ENCODE measurements around the gene LRP2. TPM values are rescaled to one million over a fixed set of nuclear protein-coding genes. Genes with fewer than 3 reads are reported as not detected.

Gene LRP2
- total RNA-seq, 1 experiment from 2014 or later: not detected

- H2AFZ ChIP-seq (ENCODE audit: low read length): no peak overlapping the region
- H3K27ac ChIP-seq (ENCODE audit: low read length): no peak overlapping the region
- no peaks in the 10 kb centered on the region for H3K9me2 ChIP-seq (replicated peaks; ENCODE audit: insufficient read depth, low read length)
- H3K4me3 ChIP-seq (ENCODE audit: low read length): no peak overlapping the region
- no peak overlapping the region for H3K9ac ChIP-seq (ENCODE audit: low read length)
- H3K4me2 ChIP-seq (ENCODE audit: low read depth, low read length, poor library complexity, severe bottlenecking): no peak overlapping the region
- H3K27me3 ChIP-seq (ENCODE audit: low read length): no peaks in the 10 kb centered on the region
- no peaks in the 10 kb centered on the region for H3K79me2 ChIP-seq (ENCODE audit: low read length)
- DNase-seq: no peak
- H3K4me1 ChIP-seq (ENCODE audit: low read length): peaks cover 26% of the 10 kb centered on the region
- no peaks in the 10 kb centered on the region for H3K36me3 ChIP-seq (ENCODE audit: insufficient read depth, low read length)
- no peaks in the 10 kb centered on the region for H4K20me1 ChIP-seq (ENCODE audit: insufficient read depth, low read depth, low read length)
- no peaks in the 10 kb centered on the region for H3K9me3 ChIP-seq (ENCODE audit: low read length)
These were observed 1.2 kb downstream of the LRP2 start for GRCh38 chr2:169360984-169361705.

- H3K4me3 ChIP-seq (ENCODE audit: low read length): no peak overlapping the region
- H3K79me2 ChIP-seq (ENCODE audit: low read length): no peaks in the 10 kb centered on the region
- no peak overlapping the region for H3K4me2 ChIP-seq (ENCODE audit: low read depth, low read length, poor library complexity, severe bottlenecking)
- no peaks in the 10 kb centered on the region for H4K20me1 ChIP-seq (ENCODE audit: insufficient read depth, low read depth, low read length)
- no peak overlapping the region for H2AFZ ChIP-seq (ENCODE audit: low read length)
- H3K27me3 ChIP-seq (ENCODE audit: low read length): no peaks in the 10 kb centered on the region
- no peak overlapping the region for H3K27ac ChIP-seq (ENCODE audit: low read length)
- H3K9me2 ChIP-seq (replicated peaks; ENCODE audit: insufficient read depth, low read length): no peaks in the 10 kb centered on the region
- DNase-seq: no peak
- peaks cover 4% of the 10 kb centered on the region for H3K4me1 ChIP-seq (ENCODE audit: low read length)
- H3K36me3 ChIP-seq (ENCODE audit: insufficient read depth, low read length): no peaks in the 10 kb centered on the region
- H3K9ac ChIP-seq (ENCODE audit: low read length): no peak overlapping the region
- no peaks in the 10 kb centered on the region for H3K9me3 ChIP-seq (ENCODE audit: low read length)
These were observed 4.3 kb downstream of the LRP2 start for GRCh38 chr2:169358016-169358415.

GRCh38 chr2:169354244-169354643, 8.1 kb downstream of the LRP2 start:
- no peak overlapping the region for H3K9ac ChIP-seq (ENCODE audit: low read length)
- no peak overlapping the region for H2AFZ ChIP-seq (ENCODE audit: low read length)
- H3K9me2 ChIP-seq (replicated peaks; ENCODE audit: insufficient read depth, low read length): no peaks in the 10 kb centered on the region
- H3K27me3 ChIP-seq (ENCODE audit: low read length): no peaks in the 10 kb centered on the region
- no peaks in the 10 kb centered on the region for H3K79me2 ChIP-seq (ENCODE audit: low read length)
- no peak for DNase-seq
- H3K36me3 ChIP-seq (ENCODE audit: insufficient read depth, low read length): no peaks in the 10 kb centered on the region
- no peak overlapping the region for H3K27ac ChIP-seq (ENCODE audit: low read length)
- no peak overlapping the region for H3K4me2 ChIP-seq (ENCODE audit: low read depth, low read length, poor library complexity, severe bottlenecking)
- no peak overlapping the region for H3K4me3 ChIP-seq (ENCODE audit: low read length)
- H4K20me1 ChIP-seq (ENCODE audit: insufficient read depth, low read depth, low read length): no peaks in the 10 kb centered on the region
- H3K9me3 ChIP-seq (ENCODE audit: low read length): no peaks in the 10 kb centered on the region
- no peaks in the 10 kb centered on the region for H3K4me1 ChIP-seq (ENCODE audit: low read length)

- Histone ChIP-seq H3K9ac (ENCODE audit: low read length) (no peak overlapping the region), H3K27ac (ENCODE audit: low read length) (no peak overlapping the region), H3K4me3 (ENCODE audit: low read length) (no peak overlapping the region)
These were observed 10.6 kb downstream of the LRP2 start for GRCh38 chr2:169351725-169352124.

GRCh38 chr2:169349535-169349934, 12.8 kb downstream of the LRP2 start:
- Histone ChIP-seq H3K9ac (ENCODE audit: low read length) (no peak overlapping the region), H3K27ac (ENCODE audit: low read length) (no peak overlapping the region), H2AFZ (ENCODE audit: low read length) (no peak overlapping the region), H3K4me3 (ENCODE audit: low read length) (no peak overlapping the region), H3K4me2 (ENCODE audit: low read depth, low read length, poor library complexity, severe bottlenecking) (no peak overlapping the region), H4K20me1 (ENCODE audit: insufficient read depth, low read depth, low read length) (no peaks in the 10 kb centered on the region), H3K4me1 (ENCODE audit: low read length) (no peaks in the 10 kb centered on the region), H3K36me3 (ENCODE audit: insufficient read depth, low read length) (no peaks in the 10 kb centered on the region), H3K9me3 (ENCODE audit: low read length) (no peaks in the 10 kb centered on the region), H3K27me3 (ENCODE audit: low read length) (no peaks in the 10 kb centered on the region), H3K79me2 (ENCODE audit: low read length) (no peaks in the 10 kb centered on the region), H3K9me2 (replicated peaks; ENCODE audit: insufficient read depth, low read length) (no peaks in the 10 kb centered on the region)
- no peak for DNase-seq

More at GRCh38 chr2:169351725-169352124, 10.6 kb downstream of the LRP2 start:
- H4K20me1 ChIP-seq (ENCODE audit: insufficient read depth, low read depth, low read length): no peaks in the 10 kb centered on the region
- no peaks in the 10 kb centered on the region for H3K36me3 ChIP-seq (ENCODE audit: insufficient read depth, low read length)
- no peak overlapping the region for H3K4me2 ChIP-seq (ENCODE audit: low read depth, low read length, poor library complexity, severe bottlenecking)
- no peaks in the 10 kb centered on the region for H3K4me1 ChIP-seq (ENCODE audit: low read length)
- no peak overlapping the region for H2AFZ ChIP-seq (ENCODE audit: low read length)
- no peak for DNase-seq
- no peaks in the 10 kb centered on the region for H3K9me2 ChIP-seq (replicated peaks; ENCODE audit: insufficient read depth, low read length)
- no peaks in the 10 kb centered on the region for H3K79me2 ChIP-seq (ENCODE audit: low read length)
- no peaks in the 10 kb centered on the region for H3K9me3 ChIP-seq (ENCODE audit: low read length)
- no peaks in the 10 kb centered on the region for H3K27me3 ChIP-seq (ENCODE audit: low read length)

GRCh38 chr2:169348321-169349024, 13.9 kb downstream of the LRP2 start:
- H3K27me3 ChIP-seq (ENCODE audit: low read length): no peaks in the 10 kb centered on the region
- no peaks in the 10 kb centered on the region for H3K9me3 ChIP-seq (ENCODE audit: low read length)
- no peak overlapping the region for H2AFZ ChIP-seq (ENCODE audit: low read length)
- H3K79me2 ChIP-seq (ENCODE audit: low read length): no peaks in the 10 kb centered on the region
- H3K4me1 ChIP-seq (ENCODE audit: low read length): no peaks in the 10 kb centered on the region
- H4K20me1 ChIP-seq (ENCODE audit: insufficient read depth, low read depth, low read length): no peaks in the 10 kb centered on the region
- no peak overlapping the region for H3K27ac ChIP-seq (ENCODE audit: low read length)
- no peak overlapping the region for H3K4me2 ChIP-seq (ENCODE audit: low read depth, low read length, poor library complexity, severe bottlenecking)
- no peak overlapping the region for H3K9ac ChIP-seq (ENCODE audit: low read length)
- no peaks in the 10 kb centered on the region for H3K9me2 ChIP-seq (replicated peaks; ENCODE audit: insufficient read depth, low read length)
- no peak for DNase-seq
- H3K4me3 ChIP-seq (ENCODE audit: low read length): no peak overlapping the region
- no peaks in the 10 kb centered on the region for H3K36me3 ChIP-seq (ENCODE audit: insufficient read depth, low read length)

- Histone ChIP-seq H3K9me2 (replicated peaks; ENCODE audit: insufficient read depth, low read length) (no peaks in the 10 kb centered on the region), H3K4me3 (ENCODE audit: low read length) (no peak overlapping the region), H3K79me2 (ENCODE audit: low read length) (no peaks in the 10 kb centered on the region), H4K20me1 (ENCODE audit: insufficient read depth, low read depth, low read length) (no peaks in the 10 kb centered on the region), H3K27ac (ENCODE audit: low read length) (no peak overlapping the region), H3K36me3 (ENCODE audit: insufficient read depth, low read length) (no peaks in the 10 kb centered on the region), H3K9ac (ENCODE audit: low read length) (no peak overlapping the region), H3K4me1 (ENCODE audit: low read length) (no peaks in the 10 kb centered on the region), H3K27me3 (ENCODE audit: low read length) (no peaks in the 10 kb centered on the region), H3K9me3 (ENCODE audit: low read length) (no peaks in the 10 kb centered on the region), H2AFZ (ENCODE audit: low read length) (no peak overlapping the region), H3K4me2 (ENCODE audit: low read depth, low read length, poor library complexity, severe bottlenecking) (no peak overlapping the region)
- no peak for DNase-seq
These were observed 16.6 kb downstream of the LRP2 start for GRCh38 chr2:169345486-169346437.
